Lower lobe of right lung (tissue), 2 donors: ENCODE data around the gene SPANXD. TPM values are rescaled to one million over a fixed set of nuclear protein-coding genes. Genes with fewer than 3 reads are reported as not detected.
"Not testable (repeated sequence)": the region's sequence is repeated elsewhere in the genome, so short reads cannot be mapped to it uniquely, and the experiment has no call there.

Experiments
- ATAC-seq, 2 donors: fragments of 200-7000 bp; cut with Tn5 transposase; one replicate each; pipeline ENCODE4 v1.9.1; 2020 to 2022; ENCODE audit warnings: mild to moderate bottlenecking in 2 of 2, moderate library complexity in 2 of 2
- DNase-seq: peaks from one replicate; pipeline ENCODE4 v3.0.0-alpha.2; 2020
- H3K27ac ChIP-seq: fragments of 200-600 bp; one replicate; pipeline ENCODE4 v1.8.0; 2022
- H3K27me3 ChIP-seq: fragments of 200-600 bp; one replicate; pipeline ENCODE4 v1.8.0; 2022; ENCODE audit warnings: low read depth
- H3K36me3 ChIP-seq: fragments of 200-600 bp; one replicate; pipeline ENCODE4 v1.8.0; 2022; ENCODE audit warnings: mild to moderate bottlenecking
- H3K4me1 ChIP-seq: fragments of 200-600 bp; one replicate; pipeline ENCODE4 v1.8.0; 2022
- H3K4me3 ChIP-seq: fragments of 200-600 bp; one replicate; pipeline ENCODE4 v1.8.0; 2022; ENCODE audit warnings: mild to moderate bottlenecking
- H3K9me3 ChIP-seq: fragments of 200-600 bp; one replicate; pipeline ENCODE4 v1.8.0; 2022
- CTCF ChIP-seq: fragments of 200-600 bp; IDR thresholded peaks from one replicate; pipeline ENCODE4 v1.8.0; 2022; ENCODE audit warnings: antibody characterized with exemption, mild to moderate bottlenecking
- intact Hi-C: fragments of 100-400 bp; cut with DNase I; formaldehyde crosslinking; loops from one replicate; pipeline ENCODE4 v1.11.0; 2022
- long read RNA-seq: library from polyadenylated mRNA; unstranded; transcript quantifications from one replicate; pipeline ENCODE4 v2.0.0, GENCODE V29; 2021
- total RNA-seq: library from RNA; stranded (reverse); fragmentation: NEBNext Ultra II Directional; extraction: Animal tissue kit (Norgen Biotek cat#: 25700); gene quantifications from one replicate; pipeline ENCODE4 v1.2.1, GENCODE V29; 2021
- donor health status: DM: no; HTN: yes; CAD: no; lungs with severe emphysema.

The SPANXD gene, protein sequence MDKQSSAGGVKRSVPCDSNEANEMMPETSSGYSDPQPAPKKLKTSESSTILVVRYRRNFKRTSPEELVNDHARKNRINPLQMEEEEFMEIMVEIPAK
- not detected for total RNA-seq
- long read RNA-seq, result 0 reads

DNA sequence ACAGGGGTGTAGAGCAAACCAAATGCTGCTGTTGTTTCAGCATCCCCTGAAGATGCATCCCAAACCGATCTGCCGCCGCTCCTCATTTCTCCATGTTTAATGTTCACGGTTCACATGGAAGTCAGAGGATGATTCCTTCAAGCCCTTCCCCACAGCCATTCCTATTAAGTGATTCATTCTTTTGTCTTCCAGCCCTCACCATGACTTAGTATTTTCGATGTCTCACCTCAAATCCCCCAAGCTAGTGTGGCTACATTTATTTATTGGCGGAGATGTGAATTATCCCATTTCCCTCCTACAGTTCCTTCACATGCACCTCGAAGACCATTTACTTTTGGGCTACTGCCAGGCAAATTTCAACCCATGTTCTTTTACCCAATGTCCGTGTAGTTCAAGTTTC lies at the start of gene SPANXD:
TSS of gene SPANXD (minus strand) at position 101 of the 400 bp plus-strand sequence. CDS start 334 bp downstream, outside the sequence.
- H3K4me3 ChIP-seq, H3K9me3 ChIP-seq, H3K4me1 ChIP-seq, DNase-seq, H3K27me3 ChIP-seq, H3K36me3 ChIP-seq, intact Hi-C loops, ATAC-seq, H3K27ac ChIP-seq: not testable (repeated sequence)

GRCh38 chrX:141742666-141743065 lies 44.1 kb upstream of the SPANXD start:
- DNase-seq (no peak), ATAC-seq (no peak)
- H3K4me3 ChIP-seq, result no peak overlapping the region
- H3K36me3 ChIP-seq, result no peaks in the 10 kb centered on the region
- intact Hi-C loops, result no loop called here
- H3K27ac ChIP-seq, result no peak overlapping the region
- no peak for TF ChIP-seq CTCF
- H3K27me3 ChIP-seq, result no peaks in the 10 kb centered on the region
- H3K9me3 ChIP-seq, result no peaks in the 10 kb centered on the region
- H3K4me1 ChIP-seq, result no peaks in the 10 kb centered on the region

DNA sequence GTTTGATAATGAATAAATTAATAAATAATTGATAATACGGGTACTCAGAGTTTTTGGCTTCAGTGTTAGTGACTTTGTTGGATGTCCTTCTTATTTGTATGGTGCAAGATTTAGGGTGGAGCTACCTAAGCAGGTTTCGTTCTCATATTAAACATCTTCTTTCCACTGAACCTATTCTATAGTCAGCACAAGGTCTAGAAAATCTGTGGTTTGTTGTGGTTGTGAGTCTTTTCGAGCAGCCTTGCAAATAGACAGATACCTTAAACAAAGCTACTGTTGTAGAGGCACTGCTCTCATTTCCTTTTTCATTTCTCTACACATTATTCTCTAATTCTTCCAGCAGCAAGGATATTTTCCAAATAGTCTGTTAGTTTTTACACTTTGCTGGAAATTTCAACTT lies 38.1 kb upstream of the SPANXD start:
- intact Hi-C loops, result no loop called here
- Histone ChIP-seq H3K4me1 (no peaks in the 10 kb centered on the region), H3K27me3 (no peaks in the 10 kb centered on the region), H3K4me3 (no peak overlapping the region), H3K36me3 (no peaks in the 10 kb centered on the region), H3K9me3 (no peaks in the 10 kb centered on the region), H3K27ac (no peak overlapping the region)
- no peak for DNase-seq
- no peak for ATAC-seq
- no peak for TF ChIP-seq CTCF

DNA sequence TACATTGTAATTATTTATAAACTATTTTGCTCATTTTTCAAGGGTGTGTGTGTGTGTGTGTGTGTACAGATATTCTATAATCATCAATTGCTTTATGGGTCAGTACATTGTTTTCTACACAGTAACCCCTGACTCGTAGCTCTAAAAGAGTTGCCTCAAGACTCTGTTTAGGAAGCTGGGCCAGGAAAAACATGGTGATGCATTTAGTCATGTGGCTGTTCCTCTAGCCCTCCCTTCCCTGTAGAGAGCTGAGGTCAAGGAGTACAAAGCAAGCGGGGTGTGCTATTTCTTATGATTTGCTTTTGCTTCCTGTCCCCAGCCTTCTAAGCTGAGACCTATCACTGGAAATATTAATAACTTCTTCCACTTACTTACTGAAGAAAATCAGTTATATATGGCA lies 34.8 kb upstream of the SPANXD start:
- Histone ChIP-seq H3K4me1 (no peaks in the 10 kb centered on the region), H3K27ac (no peak overlapping the region), H3K27me3 (no peaks in the 10 kb centered on the region), H3K4me3 (no peak overlapping the region), H3K36me3 (no peaks in the 10 kb centered on the region), H3K9me3 (no peaks in the 10 kb centered on the region)
- DNase-seq (no peak), ATAC-seq (no peak)
- TF ChIP-seq CTCF, result no peak
- intact Hi-C loops, result no loop called here

GRCh38 chrX:141732031-141732430 lies 33.5 kb upstream of the SPANXD start:
- Histone ChIP-seq H3K9me3 (no peaks in the 10 kb centered on the region), H3K27me3 (no peaks in the 10 kb centered on the region), H3K27ac (no peak overlapping the region), H3K4me3 (no peak overlapping the region), H3K4me1 (no peaks in the 10 kb centered on the region), H3K36me3 (no peaks in the 10 kb centered on the region)
- no peak for TF ChIP-seq CTCF
- no peak for ATAC-seq
- intact Hi-C loops, result no loop called here
- no peak for DNase-seq

DNA sequence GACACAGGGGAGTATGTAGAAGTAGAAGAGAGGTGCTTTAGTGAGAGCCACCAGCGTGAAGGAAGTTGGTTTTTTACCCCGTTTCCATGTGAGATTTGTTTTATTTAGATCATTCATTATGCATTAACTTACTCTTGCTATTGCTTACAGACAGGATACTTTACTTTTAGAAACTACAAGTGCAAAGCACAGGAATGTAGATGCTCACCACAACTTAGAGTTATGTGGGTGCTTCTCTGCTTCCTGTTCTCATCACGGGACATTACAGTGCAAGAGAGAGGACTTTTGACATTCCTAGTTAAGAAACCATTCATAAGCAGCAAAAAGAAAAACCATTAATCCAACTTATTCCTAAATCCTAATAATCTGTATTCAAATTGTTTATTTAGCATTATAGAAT lies 25.6 kb upstream of the SPANXD start:
- Histone ChIP-seq H3K27me3 (no peaks in the 10 kb centered on the region), H3K4me3 (no peak overlapping the region), H3K9me3 (no peaks in the 10 kb centered on the region), H3K36me3 (no peaks in the 10 kb centered on the region), H3K27ac (no peak overlapping the region), H3K4me1 (no peaks in the 10 kb centered on the region)
- DNase-seq (no peak), ATAC-seq (no peak)
- intact Hi-C loops, result no loop called here
- TF ChIP-seq CTCF, result no peak
